Pons (tissue), 1 donor: ENCODE results near the gene CLDN8.
A peak's percentile ranks its signal among the peaks of the same experiment; 100 is the strongest.

Experiments used
- DNase-seq: peaks from one replicate; pipeline ENCODE4 v3.0.0-alpha.2; 2016; ENCODE audit warnings: low spot score

CLDN8 gene

GRCh38 chr21:30216041-30216723 is at the start of gene CLDN8:
Gene CLDN8 (minus strand): TSS chr21:30216097. CDS start chr21:30215925, 172 bp downstream.
- no peak for DNase-seq

- no peak for DNase-seq
Observed at GRCh38 chr21:30257773-30258172, 41.9 kb upstream of the CLDN8 start.

GRCh38 chr21:30256100-30256499 is 40.2 kb upstream of the CLDN8 start:
- no peak for DNase-seq

GRCh38 chr21:30255679-30256078 is 39.8 kb upstream of the CLDN8 start:
- DNase-seq = no peak

- DNase-seq = no peak
Observed at GRCh38 chr21:30251781-30252180, 35.9 kb upstream of the CLDN8 start.

GRCh38 chr21:30249936-30250335 is 34.0 kb upstream of the CLDN8 start:
- DNase-seq = no peak

- no peak for DNase-seq
Observed at GRCh38 chr21:30248844-30249243, 32.9 kb upstream of the CLDN8 start.

GRCh38 chr21:30245061-30245460 is 29.2 kb upstream of the CLDN8 start:
- no peak for DNase-seq

- no peak for DNase-seq
Observed at GRCh38 chr21:30243691-30244090, 27.8 kb upstream of the CLDN8 start.

GRCh38 chr21:30240661-30241060 is 24.8 kb upstream of the CLDN8 start:
- DNase-seq = no peak

GRCh38 chr21:30238168-30238567 is 22.3 kb upstream of the CLDN8 start:
- DNase-seq = no peak

- no peak for DNase-seq
Observed at GRCh38 chr21:30234643-30235042, 18.7 kb upstream of the CLDN8 start.

- DNase-seq = no peak
Observed at GRCh38 chr21:30234050-30234449, 18.2 kb upstream of the CLDN8 start.

- DNase-seq = no peak
Observed at GRCh38 chr21:30233228-30234020, 17.5 kb upstream of the CLDN8 start.

GRCh38 chr21:30232011-30232410 is 16.1 kb upstream of the CLDN8 start:
- no peak for DNase-seq

GRCh38 chr21:30227633-30228404 is 11.9 kb upstream of the CLDN8 start:
- DNase-seq = peak; percentile 35

- no peak for DNase-seq
Observed at GRCh38 chr21:30227128-30227527, 11.2 kb upstream of the CLDN8 start.

GRCh38 chr21:30223596-30223995 is 7.7 kb upstream of the CLDN8 start:
- no peak for DNase-seq

- DNase-seq = no peak
Observed at GRCh38 chr21:30222724-30223123, 6.8 kb upstream of the CLDN8 start.

- DNase-seq = no peak
Observed at GRCh38 chr21:30211071-30211470, 4.8 kb downstream of the CLDN8 start.

- DNase-seq = no peak
Observed at GRCh38 chr21:30209601-30210000, 6.3 kb downstream of the CLDN8 start.

- no peak for DNase-seq
Observed at GRCh38 chr21:30207252-30207579, 8.7 kb downstream of the CLDN8 start.
